ENCODE results near the gene NEDD4L. TPM values are rescaled to one million over a fixed set of nuclear protein-coding genes. Genes with fewer than 3 reads are reported as not detected.

Gene NEDD4L
- polyA plus RNA-seq, 3 donors, result 117 to 129 (median 122) TPM

GRCh38 chr18:58227361-58227930 lies 183.4 kb downstream of the NEDD4L start:
- no peak for DNase-seq (ENCODE audit: low read depth in 3 of 3, low spot score in 2 of 3)

GRCh38 chr18:58228176-58228575 lies 184.2 kb downstream of the NEDD4L start:
- DNase-seq (ENCODE audit: low read depth in 3 of 3, low spot score in 2 of 3), result no peak

- no peak for DNase-seq (ENCODE audit: low read depth in 3 of 3, low spot score in 2 of 3)
These were observed 184.7 kb downstream of the NEDD4L start for GRCh38 chr18:58228762-58229161.

GRCh38 chr18:58229162-58229561 lies 185.1 kb downstream of the NEDD4L start:
- DNase-seq (ENCODE audit: low read depth in 3 of 3, low spot score in 2 of 3), result no peak

- no peak for DNase-seq (ENCODE audit: low read depth in 3 of 3, low spot score in 2 of 3)
These were observed 186.6 kb downstream of the NEDD4L start for GRCh38 chr18:58230438-58231179.

- no peak for DNase-seq (ENCODE audit: low read depth in 3 of 3, low spot score in 2 of 3)
These were observed 187.9 kb downstream of the NEDD4L start for GRCh38 chr18:58231930-58232329.

GRCh38 chr18:58232668-58233067 lies 188.6 kb downstream of the NEDD4L start:
- no peak for DNase-seq (ENCODE audit: low read depth in 3 of 3, low spot score in 2 of 3)

- no peak for DNase-seq (ENCODE audit: low read depth in 3 of 3, low spot score in 2 of 3)
These were observed 190.3 kb downstream of the NEDD4L start for GRCh38 chr18:58234359-58234741.

GRCh38 chr18:58235001-58235436 lies 191.0 kb downstream of the NEDD4L start:
- DNase-seq (ENCODE audit: low read depth in 3 of 3, low spot score in 2 of 3), result no peak

GRCh38 chr18:58239879-58240278 lies 195.9 kb downstream of the NEDD4L start:
- DNase-seq (ENCODE audit: low read depth in 3 of 3, low spot score in 2 of 3), result no peak

- DNase-seq (ENCODE audit: low read depth in 3 of 3, low spot score in 2 of 3), result no peak
These were observed 197.1 kb downstream of the NEDD4L start for GRCh38 chr18:58241026-58241679.

- DNase-seq (ENCODE audit: low read depth in 3 of 3, low spot score in 2 of 3), result no peak
These were observed 197.9 kb downstream of the NEDD4L start for GRCh38 chr18:58241877-58242276.

GRCh38 chr18:58242435-58242834 lies 198.4 kb downstream of the NEDD4L start:
- DNase-seq (ENCODE audit: low read depth in 3 of 3, low spot score in 2 of 3), result no peak

- no peak for DNase-seq (ENCODE audit: low read depth in 3 of 3, low spot score in 2 of 3)
These were observed 198.9 kb downstream of the NEDD4L start for GRCh38 chr18:58242968-58243367.

- DNase-seq (ENCODE audit: low read depth in 3 of 3, low spot score in 2 of 3), result no peak
These were observed 199.4 kb downstream of the NEDD4L start for GRCh38 chr18:58243401-58243800.

GRCh38 chr18:58247363-58247834 lies 203.4 kb downstream of the NEDD4L start:
- no peak for DNase-seq (ENCODE audit: low read depth in 3 of 3, low spot score in 2 of 3)

- DNase-seq (ENCODE audit: low read depth in 3 of 3, low spot score in 2 of 3), result no peak
These were observed 205.7 kb downstream of the NEDD4L start for GRCh38 chr18:58249712-58250111.

GRCh38 chr18:58251416-58251815 lies 207.4 kb downstream of the NEDD4L start:
- no peak for DNase-seq (ENCODE audit: low read depth in 3 of 3, low spot score in 2 of 3)

GRCh38 chr18:58252166-58252565 lies 208.1 kb downstream of the NEDD4L start:
- no peak for DNase-seq (ENCODE audit: low read depth in 3 of 3, low spot score in 2 of 3)

- no peak for DNase-seq (ENCODE audit: low read depth in 3 of 3, low spot score in 2 of 3)
These were observed 209.3 kb downstream of the NEDD4L start for GRCh38 chr18:58253318-58253717.

- no peak for DNase-seq (ENCODE audit: low read depth in 3 of 3, low spot score in 2 of 3)
These were observed 209.8 kb downstream of the NEDD4L start for GRCh38 chr18:58253871-58254270.

Measured in right renal cortex interstitium (tissue), 3 donors.